GM18526 (cell line): ENCODE measurements around the gene KIF2A.

ENCODE experiments used
- POLR2A ChIP-seq: IDR thresholded peaks from 3 replicates; pipeline ENCODE4 v1.6.1; 2011; ENCODE audit not compliant: insufficient read length; ENCODE audit errors: extremely low read depth

The KIF2A gene

DNA sequence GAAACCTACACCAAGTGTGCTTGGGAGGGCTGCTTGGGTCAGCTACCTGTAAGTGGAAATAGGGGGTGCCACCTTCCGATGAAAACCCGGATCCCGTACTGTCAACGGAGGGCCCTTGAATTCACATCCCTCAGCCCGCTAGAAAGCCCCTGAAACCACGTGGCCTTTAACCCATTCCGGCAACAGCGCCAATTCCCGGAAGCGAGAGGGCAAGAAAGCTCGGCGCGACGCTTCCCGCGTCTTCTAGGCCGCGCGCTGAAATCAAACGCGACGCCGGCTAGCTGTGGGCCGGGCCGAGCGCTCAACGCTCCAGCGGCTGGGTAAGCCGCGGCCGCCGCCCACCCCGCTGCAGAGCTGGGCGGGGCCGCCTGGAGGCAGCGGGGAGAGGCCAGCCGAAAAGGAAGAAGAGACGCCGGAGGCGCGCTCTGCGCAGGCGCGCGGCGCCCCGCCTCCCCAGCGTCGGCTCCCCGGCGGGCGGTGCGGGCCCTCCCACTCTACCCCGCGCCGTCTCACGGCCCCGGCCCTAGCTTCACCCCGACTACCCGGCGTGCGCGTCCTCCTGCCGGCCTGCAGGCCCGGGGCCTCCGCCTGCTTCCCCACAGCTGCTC is at the start of gene KIF2A:
Gene KIF2A, plus strand, starts transcription at position 492 of the 608 bp plus-strand sequence. CDS start 267 bp downstream, outside the sequence.
- peak; percentile 68 for TF ChIP-seq POLR2A

- TF ChIP-seq POLR2A = no peak
Observed at GRCh38 chr5:62257020-62257367, 49.0 kb upstream of the KIF2A start.

- TF ChIP-seq POLR2A = no peak
Observed at GRCh38 chr5:62258654-62259053, 47.4 kb upstream of the KIF2A start.

DNA sequence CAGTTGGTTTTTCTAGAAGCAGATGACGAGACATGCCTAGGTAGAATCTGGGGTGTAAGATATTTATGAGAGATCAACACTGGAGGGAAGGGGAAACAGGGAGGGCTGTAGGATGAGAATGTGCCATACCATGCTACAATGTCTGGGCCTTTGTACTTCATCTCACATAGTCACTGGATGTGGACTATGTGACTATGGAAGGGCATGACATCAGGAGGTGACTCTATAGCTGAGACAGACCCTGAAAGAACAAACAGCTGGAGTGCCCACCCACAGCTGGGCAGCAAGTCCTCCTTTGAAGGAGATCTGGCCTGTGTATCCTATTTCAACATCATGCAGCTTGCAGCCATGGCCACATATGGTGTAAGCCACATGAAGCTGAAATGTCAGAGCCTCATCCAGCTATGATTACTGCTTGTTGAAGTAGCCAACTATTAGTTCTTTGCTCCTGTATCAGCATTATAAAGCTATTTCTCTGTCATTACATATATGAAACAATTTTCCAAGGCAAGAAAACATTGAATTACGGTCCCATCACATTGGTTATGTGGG is 46.2 kb upstream of the KIF2A start:
- no peak for TF ChIP-seq POLR2A

DNA sequence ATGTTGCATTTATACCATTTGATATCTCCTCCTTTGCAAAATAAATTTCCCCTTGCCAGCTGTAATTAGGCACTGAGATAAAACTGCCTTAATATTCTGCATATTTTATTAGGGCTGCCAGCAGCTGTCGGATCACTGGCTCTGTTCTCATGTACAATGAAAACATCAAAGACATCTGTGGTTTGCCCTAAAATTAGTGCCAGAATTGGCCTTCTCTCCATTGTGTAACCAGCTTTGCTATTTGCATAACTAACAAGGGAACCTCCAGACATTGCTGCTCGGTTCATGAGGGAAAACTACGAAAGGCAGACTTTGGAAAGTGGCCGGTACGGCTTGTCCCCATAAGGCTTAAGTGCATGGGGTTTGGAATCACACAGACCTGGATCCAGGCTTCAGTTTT is 45.5 kb upstream of the KIF2A start:
- TF ChIP-seq POLR2A = no peak

DNA sequence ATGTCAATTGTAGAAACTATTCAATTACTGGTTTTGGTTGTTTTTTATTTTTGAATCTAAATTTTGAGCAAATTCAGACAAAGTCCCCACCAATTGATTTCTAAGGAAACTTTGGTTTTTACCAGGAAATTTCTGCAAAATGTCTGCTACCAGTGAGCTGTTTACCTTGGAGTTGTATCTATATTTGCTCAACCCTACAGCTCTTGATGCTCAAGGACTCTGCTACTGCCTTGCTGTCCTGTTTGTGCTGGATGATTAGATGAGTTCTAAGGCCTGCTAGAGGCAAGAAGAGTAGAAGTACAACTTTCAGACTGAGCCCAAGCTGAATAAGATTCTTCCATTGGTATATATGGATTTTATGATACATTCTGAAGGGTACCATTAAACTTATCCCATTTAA is 42.6 kb upstream of the KIF2A start:
- no peak for TF ChIP-seq POLR2A

GRCh38 chr5:62265648-62266112 is 40.3 kb upstream of the KIF2A start:
- TF ChIP-seq POLR2A = no peak

DNA sequence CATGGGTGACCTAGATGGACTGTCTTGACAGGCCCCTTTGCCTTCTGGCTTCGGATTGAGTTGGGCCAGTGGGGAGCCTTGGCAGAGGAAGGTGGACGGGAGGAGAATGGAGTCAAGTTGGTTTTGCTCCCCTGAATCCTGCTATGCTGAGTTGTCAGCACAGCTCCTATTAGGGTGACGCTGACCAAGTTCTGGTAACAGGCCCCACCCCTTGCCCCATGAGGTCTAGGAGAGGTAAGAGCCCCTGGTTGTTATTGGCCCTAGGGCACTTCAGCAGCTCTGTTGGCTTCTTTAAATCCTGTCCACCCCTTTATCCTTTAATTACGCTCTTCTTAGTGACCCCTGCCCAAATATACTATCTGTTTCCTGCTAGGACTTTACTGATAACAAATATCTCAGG is 39.4 kb upstream of the KIF2A start:
- no peak for TF ChIP-seq POLR2A

DNA sequence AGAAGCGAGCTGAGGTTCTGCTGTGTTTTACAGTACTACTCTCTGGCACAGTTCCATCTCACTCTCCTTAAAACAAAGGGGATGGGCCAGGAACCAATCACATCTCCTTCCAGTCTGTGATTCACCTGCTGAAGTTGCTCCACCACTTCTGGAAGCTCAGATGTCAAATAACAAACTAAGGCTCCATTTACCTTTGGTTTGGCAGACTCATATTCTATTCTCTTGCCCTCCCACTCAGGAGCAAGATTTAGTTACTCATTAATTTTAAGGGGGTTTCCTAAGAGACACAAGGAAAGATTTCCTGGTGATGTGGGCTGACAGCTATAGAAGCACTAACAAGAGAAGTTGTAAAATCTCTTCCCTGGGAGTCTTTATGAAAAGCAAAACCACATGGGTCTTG is 37.8 kb upstream of the KIF2A start:
- TF ChIP-seq POLR2A = no peak

GRCh38 chr5:62268792-62269191 is 37.2 kb upstream of the KIF2A start:
- TF ChIP-seq POLR2A = no peak

- TF ChIP-seq POLR2A = no peak
Observed at GRCh38 chr5:62271370-62271769, 34.6 kb upstream of the KIF2A start.

DNA sequence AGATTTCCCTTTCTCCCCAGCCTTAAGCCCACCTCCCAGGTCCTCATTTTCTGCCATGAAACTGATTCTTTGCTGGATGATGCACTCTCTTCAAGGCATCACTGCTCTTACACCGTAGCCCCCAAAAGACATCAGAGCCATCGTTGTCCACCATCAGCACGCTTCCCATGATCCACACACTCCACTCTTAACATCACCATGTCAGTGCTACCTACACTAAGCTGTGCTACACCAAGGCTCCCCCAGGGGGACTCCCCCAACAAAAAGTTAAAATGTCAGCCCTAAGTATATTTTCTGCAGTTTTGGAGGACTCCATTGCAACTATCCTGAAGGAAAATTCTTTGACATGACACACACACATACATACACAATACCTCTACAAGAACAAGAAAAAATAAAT is 34.1 kb upstream of the KIF2A start:
- TF ChIP-seq POLR2A = no peak

DNA sequence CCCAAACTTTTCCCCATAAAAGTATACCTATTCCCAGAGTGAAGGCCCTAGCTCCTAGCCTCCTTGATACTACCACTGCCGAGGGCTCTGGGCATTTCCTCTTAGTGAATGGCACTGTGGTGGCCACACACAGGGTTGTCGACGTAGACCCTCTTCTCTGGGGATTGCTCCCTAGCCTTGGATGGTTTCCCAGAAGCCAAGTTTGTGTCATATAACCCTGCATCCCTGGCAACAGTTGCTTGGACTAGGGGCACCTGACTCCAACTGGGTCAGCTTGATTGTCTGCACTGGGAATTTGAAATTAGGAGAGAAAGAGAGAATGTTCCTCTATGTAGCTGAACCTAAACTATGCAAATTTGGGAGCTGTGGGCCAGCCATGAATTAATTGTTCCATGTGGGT is 32.3 kb upstream of the KIF2A start:
- no peak for TF ChIP-seq POLR2A

- TF ChIP-seq POLR2A = no peak
Observed at GRCh38 chr5:62275581-62275980, 30.4 kb upstream of the KIF2A start.

GRCh38 chr5:62281411-62281810 is 24.6 kb upstream of the KIF2A start:
- TF ChIP-seq POLR2A = no peak

- no peak for TF ChIP-seq POLR2A
Observed at GRCh38 chr5:62282064-62282463, 23.9 kb upstream of the KIF2A start.

DNA sequence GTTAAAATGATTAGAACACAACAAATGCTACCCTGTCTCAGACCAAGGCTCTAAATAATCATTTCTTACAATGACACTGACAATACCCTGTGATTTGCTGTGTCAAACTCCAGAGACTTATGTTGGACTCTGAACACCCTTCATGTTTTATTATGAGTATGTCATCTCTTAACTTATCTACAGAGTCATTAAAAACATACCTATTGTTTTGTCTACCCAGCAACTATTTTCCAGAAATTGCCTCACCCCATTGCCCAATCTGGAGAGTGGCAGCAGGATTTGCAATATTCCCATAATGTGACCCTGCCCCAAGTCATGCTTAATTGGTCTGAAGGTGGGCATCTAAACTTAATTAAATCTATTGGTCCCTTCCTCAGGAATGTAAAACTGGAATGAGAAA is 23.0 kb upstream of the KIF2A start:
- no peak for TF ChIP-seq POLR2A
